ENCODE data around the gene CAPN8.

- TF ChIP-seq EZH2 (IDR thresholded peaks at IDR 0.05; ENCODE audit: low read length) = no peak
- TF ChIP-seq, protein P1, sequence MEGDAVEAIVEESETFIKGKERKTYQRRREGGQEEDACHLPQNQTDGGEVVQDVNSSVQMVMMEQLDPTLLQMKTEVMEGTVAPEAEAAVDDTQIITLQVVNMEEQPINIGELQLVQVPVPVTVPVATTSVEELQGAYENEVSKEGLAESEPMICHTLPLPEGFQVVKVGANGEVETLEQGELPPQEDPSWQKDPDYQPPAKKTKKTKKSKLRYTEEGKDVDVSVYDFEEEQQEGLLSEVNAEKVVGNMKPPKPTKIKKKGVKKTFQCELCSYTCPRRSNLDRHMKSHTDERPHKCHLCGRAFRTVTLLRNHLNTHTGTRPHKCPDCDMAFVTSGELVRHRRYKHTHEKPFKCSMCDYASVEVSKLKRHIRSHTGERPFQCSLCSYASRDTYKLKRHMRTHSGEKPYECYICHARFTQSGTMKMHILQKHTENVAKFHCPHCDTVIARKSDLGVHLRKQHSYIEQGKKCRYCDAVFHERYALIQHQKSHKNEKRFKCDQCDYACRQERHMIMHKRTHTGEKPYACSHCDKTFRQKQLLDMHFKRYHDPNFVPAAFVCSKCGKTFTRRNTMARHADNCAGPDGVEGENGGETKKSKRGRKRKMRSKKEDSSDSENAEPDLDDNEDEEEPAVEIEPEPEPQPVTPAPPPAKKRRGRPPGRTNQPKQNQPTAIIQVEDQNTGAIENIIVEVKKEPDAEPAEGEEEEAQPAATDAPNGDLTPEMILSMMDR (optimal IDR thresholded peaks at IDR 0.05 in 1 of 3, IDR thresholded peaks at IDR 0.05 in 1 of 3, conservative IDR thresholded peaks at IDR 0.05 in 1 of 3; ENCODE audit: extremely low read depth in 1 of 3, insufficient read depth in 2 of 3, low read length in 3 of 3) = no peak
These were observed 2.6 kb downstream of the CAPN8 start for GRCh38 chr1:223662943-223663342.
